ENCODE data around the gene SLC37A1. TPM values are rescaled to one million over a fixed set of nuclear protein-coding genes. Genes with fewer than 3 reads are reported as not detected.

Gene SLC37A1
- total RNA-seq = 10 to 100 TPM; 20.8 to 70.2 (median 36.8) TPM

- H3K36me3 ChIP-seq = peaks cover 0 to 5% (median 2%) of the 10 kb centered on the region in 4 donors
- H3K27ac ChIP-seq = peak within 1 kb of the TSS; percentile 92 to 93 (median 93)
- ATAC-seq (ENCODE audit: low FRiP score in 2 of 2) (peak in 1 of 2 donors; percentile 52), DNase-seq (peak in 1 of 2 donors; percentile 92)
- peaks cover 18 to 41% (median 33%) of the 10 kb centered on the region in 4 donors for H3K4me1 ChIP-seq
- peak within 1 kb of the TSS; percentile 84 to 94 (median 90) for H3K4me3 ChIP-seq
- WGBS, 2 donors = 54 to 63% methylated on average over 14 of the region's 88 CpGs
- H3K9me3 ChIP-seq = no peaks in the 10 kb centered on the region
- no peaks in the 10 kb centered on the region for H3K27me3 ChIP-seq
- TF ChIP-seq CTCF (IDR thresholded peaks at IDR 0.05) (peak in 1 of 6 experiments; percentile 19), POLR2AphosphoS5 (IDR thresholded peaks at IDR 0.05) (no peak)
These were observed at the start of gene SLC37A1 for GRCh38 chr21:42513151-42513984. Gene SLC37A1 (plus strand): TSS chr21:42513852. CDS start chr21:42518455, 4,603 bp downstream.

- WGBS, 2 donors = 62 to 68% methylated on average over 17 of the region's 17 CpGs
- DNase-seq (peak in 1 of 2 donors; percentile 62), ATAC-seq (ENCODE audit: low FRiP score in 2 of 2) (peak in 1 of 2 donors; percentile 22)
- no peaks in the 10 kb centered on the region for H3K36me3 ChIP-seq
- H3K27me3 ChIP-seq = no peaks in the 10 kb centered on the region
- no peak for TF ChIP-seq EP300 (IDR thresholded peaks at IDR 0.05)
- H3K9me3 ChIP-seq = no peaks in the 10 kb centered on the region
- peaks cover 9 to 25% (median 14%) of the 10 kb centered on the region in 4 donors for H3K4me1 ChIP-seq
- no peak overlapping the region for H3K4me3 ChIP-seq
- H3K27ac ChIP-seq = no peak overlapping the region
These were observed 49.7 kb upstream of the SLC37A1 start for GRCh38 chr21:42463861-42464515.

GRCh38 chr21:42465008-42465802, 48.4 kb upstream of the SLC37A1 start:
- Histone ChIP-seq H3K4me1 (peaks cover 9 to 25% (median 14%) of the 10 kb centered on the region in 4 donors), H3K36me3 (no peaks in the 10 kb centered on the region), H3K9me3 (no peaks in the 10 kb centered on the region), H3K27ac (no peak overlapping the region), H3K4me3 (no peak overlapping the region), H3K27me3 (no peaks in the 10 kb centered on the region)
- ATAC-seq (ENCODE audit: low FRiP score in 2 of 2) = no peak
- TF ChIP-seq CTCF (IDR thresholded peaks at IDR 0.05) (no peak), POLR2A (IDR thresholded peaks at IDR 0.05) (no peak), POLR2AphosphoS5 (IDR thresholded peaks at IDR 0.05) (no peak), EP300 (IDR thresholded peaks at IDR 0.05) (no peak)
- 31 to 43% methylated on average over 8 of the region's 8 CpGs for WGBS, 2 donors
- DNase-seq = peak in 1 of 2 donors; percentile 21

GRCh38 chr21:42465803-42466127, 47.9 kb upstream of the SLC37A1 start:
- Histone ChIP-seq H3K27me3 (no peaks in the 10 kb centered on the region), H3K4me3 (no peak overlapping the region), H3K9me3 (no peaks in the 10 kb centered on the region), H3K4me1 (peaks cover 9 to 25% (median 14%) of the 10 kb centered on the region in 4 donors), H3K27ac (no peak overlapping the region), H3K36me3 (no peaks in the 10 kb centered on the region)
- DNase-seq (no peak), ATAC-seq (ENCODE audit: low FRiP score in 2 of 2) (no peak)
- WGBS, 2 donors = 72 to 74% methylated on average over 2 to 3 of the region's 3 CpGs
- no peak for TF ChIP-seq CTCF (IDR thresholded peaks at IDR 0.05)
- TF ChIP-seq POLR2AphosphoS5 (IDR thresholded peaks at IDR 0.05) = no peak
- no peak for TF ChIP-seq EP300 (IDR thresholded peaks at IDR 0.05)
- no peak for TF ChIP-seq POLR2A (IDR thresholded peaks at IDR 0.05)

- DNase-seq = peak in 1 of 2 donors; percentile 14
- peaks cover 9 to 25% (median 14%) of the 10 kb centered on the region in 4 donors for H3K4me1 ChIP-seq
These were observed 47.0 kb upstream of the SLC37A1 start for GRCh38 chr21:42466700-42467099.

More at GRCh38 chr21:42466700-42467099, 47.0 kb upstream of the SLC37A1 start:
- no peaks in the 10 kb centered on the region for H3K27me3 ChIP-seq
- WGBS, 2 donors = 86 to 87% methylated on average over 10 of the region's 10 CpGs
- H3K36me3 ChIP-seq = no peaks in the 10 kb centered on the region
- H3K9me3 ChIP-seq = no peaks in the 10 kb centered on the region
- TF ChIP-seq POLR2AphosphoS5 (IDR thresholded peaks at IDR 0.05) (no peak), EP300 (IDR thresholded peaks at IDR 0.05) (no peak), POLR2A (IDR thresholded peaks at IDR 0.05) (no peak), CTCF (IDR thresholded peaks at IDR 0.05) (no peak)
- H3K4me3 ChIP-seq = no peak overlapping the region
- no peak for ATAC-seq (ENCODE audit: low FRiP score in 2 of 2)
- H3K27ac ChIP-seq = no peak overlapping the region
